GM21515 (cell line): ENCODE measurements around the gene LDLRAD4.

Experiments used
- ATAC-seq: cut with Tn5 transposase; IDR thresholded peaks from one replicate; pipeline ENCODE4 v1.9.1; 2021; ENCODE audit not compliant: unreplicated experiment

LDLRAD4 gene

DNA sequence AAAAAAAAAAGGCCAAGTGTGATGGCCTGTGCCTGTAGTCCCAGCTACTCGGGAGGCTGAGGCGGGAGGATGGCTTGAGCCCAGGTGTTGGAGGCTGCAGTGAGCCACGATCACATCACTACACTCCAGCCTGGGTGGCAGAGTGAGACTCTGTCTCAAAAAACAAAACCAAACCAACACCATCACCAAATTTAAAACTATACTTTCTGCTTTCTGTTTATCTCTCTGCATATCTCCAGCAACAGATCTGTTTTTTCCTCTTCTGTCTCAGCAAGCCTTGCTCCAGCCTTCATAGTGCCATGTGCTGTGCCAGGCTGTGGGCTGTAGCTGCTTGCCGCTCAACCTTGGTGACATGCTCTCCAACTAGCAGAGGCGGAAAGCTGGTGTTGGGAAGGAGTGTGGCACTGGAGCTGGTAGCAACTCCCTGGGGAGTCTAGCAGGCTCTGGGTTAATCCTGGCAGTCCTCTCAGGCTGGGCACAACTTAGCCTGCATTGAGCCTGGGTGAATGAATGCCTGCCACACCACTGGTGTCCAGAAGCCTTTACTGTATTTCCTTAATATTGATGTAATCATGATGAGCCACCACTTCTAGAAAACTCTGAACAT is 204.1 kb downstream of the LDLRAD4 start:
- no peak for ATAC-seq

- no peak for ATAC-seq
Measured at GRCh38 chr18:13423352-13423751, 204.8 kb downstream of the LDLRAD4 start.

- no peak for ATAC-seq
Measured at GRCh38 chr18:13424363-13424762, 205.8 kb downstream of the LDLRAD4 start.

GRCh38 chr18:13425357-13426091 is 207.0 kb downstream of the LDLRAD4 start:
- no peak for ATAC-seq

- ATAC-seq = no peak
Measured at GRCh38 chr18:13427354-13427753, 208.8 kb downstream of the LDLRAD4 start.

GRCh38 chr18:13428319-13428718 is 209.8 kb downstream of the LDLRAD4 start:
- ATAC-seq = no peak

DNA sequence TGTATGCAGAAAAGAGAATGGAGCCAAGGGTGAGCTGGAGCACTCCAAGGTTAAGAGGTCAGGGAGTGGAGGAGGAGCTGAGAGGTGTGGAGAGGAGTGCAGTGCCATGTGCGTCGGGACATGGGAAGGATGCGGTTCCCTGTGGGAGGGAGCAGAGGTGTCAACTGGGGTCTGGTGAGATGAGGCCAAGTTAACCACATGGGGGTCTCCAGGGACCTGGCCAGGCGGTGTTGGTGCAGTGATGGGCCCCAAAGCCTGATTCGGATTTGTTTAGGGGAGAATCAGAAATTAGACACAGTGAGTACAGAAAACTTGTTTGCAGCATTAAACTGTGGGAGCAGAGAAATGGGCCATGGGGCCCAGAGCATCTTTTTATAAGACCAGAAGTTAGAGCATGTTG is 210.5 kb downstream of the LDLRAD4 start:
- no peak for ATAC-seq

DNA sequence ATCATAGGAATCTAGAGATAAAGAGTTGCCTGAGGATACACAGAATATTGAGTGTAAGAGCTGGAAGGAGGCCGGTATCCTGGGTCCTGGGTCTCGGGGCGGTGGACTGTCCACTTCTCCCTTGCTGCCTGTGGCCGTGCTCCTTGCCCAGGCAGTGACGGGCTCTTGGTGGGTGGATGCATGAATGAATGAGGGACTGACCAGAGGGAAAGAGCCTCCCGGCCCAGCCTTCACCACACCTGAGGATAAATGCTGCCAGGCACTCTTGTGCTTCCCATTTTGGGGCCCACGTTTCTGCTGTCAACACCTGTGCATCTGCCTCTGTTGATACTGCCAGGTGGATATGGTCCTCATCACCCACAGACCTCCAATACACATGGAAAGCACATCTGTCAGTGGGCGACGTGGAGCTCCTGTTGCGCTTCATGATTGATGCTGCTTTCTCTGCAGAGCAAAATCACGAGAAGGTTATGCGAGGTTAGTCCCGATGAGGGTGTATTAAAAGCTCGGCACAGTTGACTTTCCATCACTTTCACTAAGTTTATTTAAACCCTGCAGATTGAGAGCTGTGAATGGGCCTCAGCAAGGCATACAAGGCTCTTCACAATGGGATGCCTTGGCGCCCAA is 211.4 kb downstream of the LDLRAD4 start:
- no peak for ATAC-seq

- ATAC-seq = no peak
Measured at GRCh38 chr18:13430663-13431062, 212.1 kb downstream of the LDLRAD4 start.

DNA sequence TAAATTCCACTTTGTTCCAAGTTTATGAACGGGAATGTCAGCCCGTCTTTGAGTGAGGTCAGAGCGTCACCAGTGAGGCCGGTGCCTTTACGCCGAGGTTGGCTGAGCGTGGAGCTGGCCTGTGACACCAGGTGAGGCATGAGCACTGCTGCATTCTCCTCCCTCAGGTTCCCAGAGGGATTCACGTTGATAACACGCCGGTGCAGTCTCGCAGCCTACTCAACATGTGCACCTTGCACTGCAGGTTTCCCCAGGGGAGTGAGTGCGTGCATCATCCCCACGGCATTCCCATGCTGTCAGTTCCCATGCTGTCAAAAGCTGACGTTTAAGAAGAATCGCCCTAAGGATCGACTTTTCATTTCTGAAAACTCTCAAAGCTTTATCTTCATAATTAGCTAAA is 213.3 kb downstream of the LDLRAD4 start:
- no peak for ATAC-seq

GRCh38 chr18:13433125-13433524 is 214.6 kb downstream of the LDLRAD4 start:
- no peak for ATAC-seq

DNA sequence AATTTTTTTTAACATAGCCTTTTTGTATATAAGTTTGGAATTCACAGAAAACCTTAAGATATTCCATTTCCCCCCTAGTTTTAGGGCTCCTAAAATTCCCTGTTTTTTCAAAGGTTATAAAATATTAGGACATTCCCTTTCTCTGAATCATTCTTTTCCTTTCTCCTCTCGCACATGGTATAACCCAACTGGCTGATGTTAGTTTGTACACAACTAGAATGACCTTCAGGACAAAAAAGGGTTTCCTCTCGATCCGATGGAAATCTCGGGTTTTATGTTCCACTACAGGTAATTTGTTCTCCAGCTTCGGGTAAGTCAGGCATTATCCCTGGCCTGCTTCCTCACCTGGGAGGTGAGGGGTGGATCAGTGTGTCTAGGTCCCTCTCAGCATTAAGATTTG is 215.1 kb downstream of the LDLRAD4 start:
- ATAC-seq = no peak

DNA sequence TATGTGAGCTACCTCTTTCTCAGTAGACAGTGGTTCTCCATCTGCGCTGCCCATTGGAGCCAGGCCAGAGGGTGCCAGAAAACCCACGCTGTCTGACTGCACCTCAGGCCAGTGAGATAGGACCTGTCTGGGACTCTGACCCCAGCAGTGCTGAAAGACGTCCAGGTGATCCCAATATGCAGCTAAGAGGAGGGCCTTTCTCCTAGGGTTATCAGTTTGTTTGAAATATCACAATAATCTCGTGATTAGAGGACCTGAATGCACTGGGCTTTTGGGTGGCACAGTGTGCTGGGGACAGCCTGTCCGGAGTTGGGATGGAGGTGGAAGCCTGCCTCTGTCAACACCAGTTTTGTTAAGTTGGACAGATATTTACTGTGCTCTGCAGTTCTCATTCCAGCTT is 216.3 kb downstream of the LDLRAD4 start:
- no peak for ATAC-seq

DNA sequence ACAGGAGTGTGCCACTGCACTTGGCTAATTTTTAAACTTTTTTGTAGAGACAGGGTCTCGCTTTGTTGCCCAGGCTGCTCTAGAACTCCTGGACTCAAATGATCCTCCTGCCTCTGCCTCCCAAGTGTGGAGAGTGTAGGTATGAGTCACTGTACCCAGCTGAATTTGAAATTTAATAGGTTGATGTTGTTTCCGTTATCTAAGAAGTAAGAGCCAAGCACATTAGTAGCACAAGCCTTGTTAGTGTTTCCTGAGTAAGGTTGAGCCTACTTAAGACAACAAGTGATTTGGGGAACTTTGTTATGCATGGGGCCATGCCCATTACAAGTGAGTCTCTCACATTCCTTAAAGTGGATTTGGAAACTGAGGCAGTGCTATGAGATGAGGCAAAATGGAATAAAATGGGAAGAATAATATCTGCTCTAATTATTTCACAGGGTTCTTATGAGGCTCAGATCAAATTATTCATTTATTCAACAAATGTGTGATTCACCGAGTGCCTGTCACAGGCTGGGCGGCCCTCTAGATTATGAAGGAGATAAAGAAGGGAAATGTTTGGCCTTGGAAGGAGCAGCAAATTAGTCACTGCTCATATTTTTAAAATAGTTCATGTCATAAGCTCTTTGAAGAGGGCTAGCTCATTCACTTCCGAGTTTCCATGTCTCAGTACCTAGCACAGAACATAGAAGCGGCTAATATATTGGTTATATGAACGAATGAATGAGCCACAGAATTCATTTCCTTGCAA is 217.2 kb downstream of the LDLRAD4 start:
- no peak for ATAC-seq

- ATAC-seq = no peak
Measured at GRCh38 chr18:13436576-13436975, 218.0 kb downstream of the LDLRAD4 start.

GRCh38 chr18:13437034-13437433 is 218.5 kb downstream of the LDLRAD4 start:
- no peak for ATAC-seq

DNA sequence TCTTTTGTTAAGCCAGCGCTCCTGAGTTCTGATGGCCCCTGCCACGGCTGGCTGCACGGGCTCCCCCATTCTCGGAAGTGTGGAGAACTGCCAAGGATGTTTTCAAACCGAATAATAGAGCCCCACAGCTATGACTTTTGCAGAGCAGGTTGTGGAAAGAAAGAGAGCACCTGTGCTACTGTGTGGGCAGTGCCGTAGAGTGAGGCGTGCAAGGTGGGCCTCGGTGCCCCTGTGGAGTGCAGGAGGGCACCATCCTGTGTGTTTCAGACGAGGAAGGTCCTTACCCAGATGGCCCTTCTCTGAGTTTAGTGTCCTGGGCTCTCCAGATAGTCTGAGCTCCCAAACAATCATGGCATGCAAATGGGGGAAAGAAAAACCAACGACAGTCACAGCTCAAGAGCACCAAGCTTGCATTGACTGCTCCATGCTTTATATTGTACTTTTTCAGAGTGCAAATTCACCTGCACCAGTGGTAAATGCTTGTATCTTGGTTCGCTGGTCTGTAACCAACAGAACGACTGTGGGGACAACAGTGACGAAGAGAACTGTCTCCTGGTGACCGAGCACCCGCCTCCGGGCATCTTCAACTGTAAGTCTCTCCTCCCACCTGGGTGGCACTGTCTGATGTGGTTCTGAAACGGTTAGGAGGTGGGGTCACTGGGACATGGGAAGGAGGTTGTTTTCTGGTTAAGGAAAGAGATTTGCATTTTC is 219.4 kb downstream of the LDLRAD4 start:
- ATAC-seq = no peak

- no peak for ATAC-seq
Measured at GRCh38 chr18:13438507-13439056, 220.0 kb downstream of the LDLRAD4 start.

- ATAC-seq = no peak
Measured at GRCh38 chr18:13439461-13439860, 220.9 kb downstream of the LDLRAD4 start.
